ENCODE measurements around the gene ZDHHC8. TPM values are rescaled to one million over a fixed set of nuclear protein-coding genes. Genes with fewer than 3 reads are reported as not detected.

ZDHHC8 gene
- total RNA-seq, 1 donor from 2014 or later, result 108 TPM

- H3K9me3 Mint-ChIP-seq (ENCODE audit: unreplicated experiment), result no peaks in the 10 kb centered on the region
- H3K4me1 Mint-ChIP-seq (ENCODE audit: unreplicated experiment), result no peaks in the 10 kb centered on the region
- peaks cover 2% of the 10 kb centered on the region for H3K27me3 Mint-ChIP-seq (ENCODE audit: unreplicated experiment)
- no peaks in the 10 kb centered on the region for H3K36me3 Mint-ChIP-seq (ENCODE audit: unreplicated experiment)
- no peak overlapping the region for H3K4me3 Mint-ChIP-seq (ENCODE audit: unreplicated experiment)
- H3K27ac Mint-ChIP-seq (ENCODE audit: unreplicated experiment), result no peak overlapping the region
- TF ChIP-seq CTCF (IDR thresholded peaks at IDR 0.05), result no peak
- DNase-seq (ENCODE audit: extremely low spot score, unreplicated experiment), result no peak
These were observed 33.8 kb downstream of the ZDHHC8 start for GRCh38 chr22:20165421-20165820.

GRCh38 chr22:20165913-20166312, 34.3 kb downstream of the ZDHHC8 start:
- no peaks in the 10 kb centered on the region for H3K36me3 Mint-ChIP-seq (ENCODE audit: unreplicated experiment)
- H3K4me1 Mint-ChIP-seq (ENCODE audit: unreplicated experiment), result no peaks in the 10 kb centered on the region
- TF ChIP-seq CTCF (IDR thresholded peaks at IDR 0.05), result no peak
- DNase-seq (ENCODE audit: extremely low spot score, unreplicated experiment), result no peak
- H3K27me3 Mint-ChIP-seq (ENCODE audit: unreplicated experiment), result peaks cover 2% of the 10 kb centered on the region
- no peak overlapping the region for H3K4me3 Mint-ChIP-seq (ENCODE audit: unreplicated experiment)
- H3K9me3 Mint-ChIP-seq (ENCODE audit: unreplicated experiment), result no peaks in the 10 kb centered on the region
- no peak overlapping the region for H3K27ac Mint-ChIP-seq (ENCODE audit: unreplicated experiment)

GRCh38 chr22:20166703-20167102, 35.1 kb downstream of the ZDHHC8 start:
- H3K4me3 Mint-ChIP-seq (ENCODE audit: unreplicated experiment), result no peak overlapping the region
- peaks cover 2% of the 10 kb centered on the region for H3K27me3 Mint-ChIP-seq (ENCODE audit: unreplicated experiment)
- H3K4me1 Mint-ChIP-seq (ENCODE audit: unreplicated experiment), result no peaks in the 10 kb centered on the region

GRCh38 chr22:20167643-20168322, 36.2 kb downstream of the ZDHHC8 start:
- Mint-ChIP-seq H3K36me3 (ENCODE audit: unreplicated experiment) (no peaks in the 10 kb centered on the region), H3K4me3 (ENCODE audit: unreplicated experiment) (no peak overlapping the region), H3K27me3 (ENCODE audit: unreplicated experiment) (peaks cover 2% of the 10 kb centered on the region), H3K9me3 (ENCODE audit: unreplicated experiment) (no peaks in the 10 kb centered on the region), H3K27ac (ENCODE audit: unreplicated experiment) (no peak overlapping the region), H3K4me1 (ENCODE audit: unreplicated experiment) (no peaks in the 10 kb centered on the region)
- TF ChIP-seq CTCF (IDR thresholded peaks at IDR 0.05), result no peak
- DNase-seq (ENCODE audit: extremely low spot score, unreplicated experiment), result no peak

More at GRCh38 chr22:20166703-20167102, 35.1 kb downstream of the ZDHHC8 start:
- Mint-ChIP-seq H3K27ac (ENCODE audit: unreplicated experiment) (no peak overlapping the region), H3K36me3 (ENCODE audit: unreplicated experiment) (no peaks in the 10 kb centered on the region), H3K9me3 (ENCODE audit: unreplicated experiment) (no peaks in the 10 kb centered on the region)
- TF ChIP-seq CTCF (IDR thresholded peaks at IDR 0.05), result no peak
- DNase-seq (ENCODE audit: extremely low spot score, unreplicated experiment), result no peak

GRCh38 chr22:20169253-20169822, 37.7 kb downstream of the ZDHHC8 start:
- H3K27ac Mint-ChIP-seq (ENCODE audit: unreplicated experiment), result no peak overlapping the region
- H3K27me3 Mint-ChIP-seq (ENCODE audit: unreplicated experiment), result peaks cover 2% of the 10 kb centered on the region
- H3K36me3 Mint-ChIP-seq (ENCODE audit: unreplicated experiment), result no peaks in the 10 kb centered on the region
- no peak for DNase-seq (ENCODE audit: extremely low spot score, unreplicated experiment)
- H3K4me1 Mint-ChIP-seq (ENCODE audit: unreplicated experiment), result peaks cover 5% of the 10 kb centered on the region
- no peaks in the 10 kb centered on the region for H3K9me3 Mint-ChIP-seq (ENCODE audit: unreplicated experiment)
- no peak overlapping the region for H3K4me3 Mint-ChIP-seq (ENCODE audit: unreplicated experiment)
- TF ChIP-seq CTCF (IDR thresholded peaks at IDR 0.05), result no peak
